Adrenal gland (tissue), 12 donors: ENCODE results near the gene COPG2. TPM values are rescaled to one million over a fixed set of nuclear protein-coding genes. Genes with fewer than 3 reads are reported as not detected.

ENCODE experiments used
- DNase-seq, 7 donors: peaks; one replicate each; pipeline ENCODE4 v3.0.0-alpha.2; 2019 to 2020
- H3K27ac ChIP-seq, 5 donors: fragments of 200-600 bp; sonication (generic) in 4 of 5; 1 replicate in 3 of 5; 2 replicates in 2 of 5; pipeline versions ENCODE4 v1.5.1 to v1.8.0; 2016 to 2020; ENCODE audit warnings: mild to moderate bottlenecking in 1 of 5
- H3K27me3 ChIP-seq: fragments of 200-600 bp; 2 replicates; pipeline ENCODE4 v1.8.0; 2021
- H3K36me3 ChIP-seq, 2 donors: fragments of 200-600 bp; replicated peaks in 1 of 2; 1 replicate in 1 of 2; 2 replicates in 1 of 2; pipeline versions ENCODE4 v1.5.1 to v1.8.0; 2018 to 2022
- H3K4me1 ChIP-seq, 2 donors: fragments of 200-600 bp; replicated peaks in 1 of 2; 1 replicate in 1 of 2; 2 replicates in 1 of 2; pipeline versions ENCODE4 v1.5.1 to v1.8.0; 2018 to 2021
- H3K4me3 ChIP-seq, 4 donors: fragments of 200-600 bp; sonication (generic) in 3 of 4; one replicate each; pipeline ENCODE4 v1.5.1; 2016 to 2018
- H3K9me3 ChIP-seq, 3 donors: fragments of 200-600 bp; sonication (generic) in 1 of 3; replicated peaks in 1 of 3; 1 replicate in 2 of 3; 2 replicates in 1 of 3; pipeline versions ENCODE4 v1.5.1 to v1.8.0; 2016 to 2021
- CTCF ChIP-seq, 6 experiments: fragments of 450-650 bp in 4 of 6; fragments of 200-600 bp in 2 of 6; sonication (generic) in 1 of 6; IDR thresholded peaks; 1 replicate in 5 of 6; 2 replicates in 1 of 6; pipeline versions ENCODE4 v1.5.1 to v1.8.0; 2016 to 2021; ENCODE audit warnings: antibody characterized with exemption in 6 of 6, mild to moderate bottlenecking in 2 of 6, moderate library complexity in 1 of 6
- POLR2A ChIP-seq, 2 donors: fragments of 450-650 bp; IDR thresholded peaks; one replicate each; pipeline ENCODE4 v1.6.1; 2017; ENCODE audit warnings: antibody characterized with exemption in 2 of 2, mild to moderate bottlenecking in 2 of 2, moderate library complexity in 1 of 2
- WGBS, 4 donors: extraction: QIAGEN DNeasy Blood & Tissue Kit in 2 of 4; methylation state at CpG; one replicate each; pipeline versions ENCODE4 v1.1.5 to v1.1.7; 2013 to 2017; 5-methylcytosine and 5-hydroxymethylcytosine counted together
- intact Hi-C, 2 donors: fragments of 100-400 bp; cut with DNase I; formaldehyde crosslinking; loops; one replicate each; pipeline versions ENCODE4 v1.14.1 to v1.15.0; 2022 to 2023
- polyA plus RNA-seq, 3 donors: library from polyadenylated mRNA; stranded (reverse); fragments of 200-250 nt in 2 of 3; fragments of 350-450 nt in 1 of 3; fragmentation: Illumina TruSeq in 1 of 3; extraction: RNeasy Lipid Tissue Mini Kit (QIAGEN cat#74804) in 1 of 3; gene quantifications; one replicate each; pipeline ENCODE4 v1.2.3, GENCODE V29; 2013 to 2014
- total RNA-seq, 9 donors: library from RNA; depleted of rRNA in 4 of 9; stranded (reverse); fragments of >200 nt in 4 of 9; fragments of 120-200 nt in 1 of 9; fragmentation: NEBNext Ultra II Directional in 1 of 9; extraction: Animal tissue kit (Norgen Biotek cat#: 25700) in 1 of 9; gene quantifications; one replicate each; pipeline versions ENCODE4 v1.1.0 to v1.2.4, GENCODE V29; 2013 to 2023
- donor health status: healthy with polysubstance abuse.
- donor health status: Bipolar disorder and iron deficiency.
- donor health status: DM: yes; HTN: yes; CAD: no.
- donor health status: DM: no; HTN: no; CAD: no.
- donor health status: DM: no; HTN: no; CAD: no.
- donor health status: DM: yes; HTN: yes; CAD: no.

The COPG2 gene
- total and polyA plus RNA-seq, 12 donors = 12.2 to 73.1 (median 37.9) TPM

DNA sequence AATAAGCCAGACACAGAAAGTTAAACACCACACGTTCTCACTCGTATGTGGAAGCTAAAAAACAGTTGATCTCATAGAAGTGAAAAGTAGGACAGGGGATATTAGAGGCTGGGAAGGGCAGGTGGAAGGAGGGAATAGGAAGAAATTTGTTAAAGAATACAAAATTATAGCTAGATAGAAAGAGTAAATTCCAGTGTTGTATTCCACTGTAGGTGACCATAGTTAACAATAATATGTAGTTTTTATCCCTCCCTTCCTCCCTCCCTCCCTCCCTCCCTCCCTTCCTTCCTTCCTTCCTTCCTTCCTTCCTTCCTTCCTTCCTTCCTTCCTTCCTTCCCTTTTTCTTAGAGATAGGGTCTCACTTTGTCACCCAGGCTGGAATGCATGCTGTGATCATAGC lies 196.6 kb downstream of the COPG2 start:
- intact Hi-C loops = no loop called here
- no peak overlapping the region for H3K4me3 ChIP-seq
- no peaks in the 10 kb centered on the region for H3K27me3 ChIP-seq
- 83 to 98% (median 91%) methylated on average over 2 of the region's 2 CpGs for WGBS, 4 donors
- no peaks in the 10 kb centered on the region for H3K36me3 ChIP-seq
- DNase-seq = no peak
- no peaks in the 10 kb centered on the region for H3K9me3 ChIP-seq
- TF ChIP-seq CTCF (IDR thresholded peaks at IDR 0.05) (no peak), POLR2A (IDR thresholded peaks at IDR 0.05) (no peak)
- no peak overlapping the region for H3K27ac ChIP-seq
- H3K4me1 ChIP-seq = no peaks in the 10 kb centered on the region

DNA sequence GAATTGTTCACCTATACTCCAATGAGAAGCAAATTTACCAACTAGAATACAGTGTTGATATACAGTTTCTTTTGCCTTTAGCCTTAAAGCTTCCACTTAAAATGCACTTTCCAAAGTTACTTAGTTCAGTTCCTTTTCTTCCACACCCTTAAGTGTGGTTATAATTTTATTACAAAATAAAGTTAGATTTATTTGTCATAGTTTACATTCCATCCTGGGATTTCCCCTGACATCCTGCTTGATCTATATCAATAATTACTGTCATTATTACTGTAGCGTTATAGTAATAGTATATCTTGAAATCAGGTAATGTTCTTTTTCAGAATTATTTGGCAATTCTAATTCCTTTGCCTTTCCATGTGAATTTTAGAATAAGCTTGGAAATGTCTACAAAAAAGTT lies 199.9 kb downstream of the COPG2 start:
- 88 to 99% (median 94%) methylated on average over 1 of the region's 1 CpG for WGBS, 4 donors
- DNase-seq = no peak
- TF ChIP-seq POLR2A (IDR thresholded peaks at IDR 0.05) (no peak), CTCF (IDR thresholded peaks at IDR 0.05) (no peak)
- Histone ChIP-seq H3K4me1 (no peaks in the 10 kb centered on the region), H3K36me3 (no peaks in the 10 kb centered on the region), H3K9me3 (no peaks in the 10 kb centered on the region), H3K27me3 (no peaks in the 10 kb centered on the region), H3K4me3 (no peak overlapping the region), H3K27ac (no peak overlapping the region)
- intact Hi-C loops = no loop called here

- intact Hi-C loops = no loop called here
- no peak overlapping the region for H3K27ac ChIP-seq
- H3K9me3 ChIP-seq = peaks cover 0 to 12% (median 0%) of the 10 kb centered on the region in 3 donors
- TF ChIP-seq POLR2A (IDR thresholded peaks at IDR 0.05) (no peak), CTCF (IDR thresholded peaks at IDR 0.05) (no peak)
- no peak for DNase-seq
- 70 to 83% (median 75%) methylated on average over 4 of the region's 4 CpGs for whole genome bisulfite sequencing, 4 donors
- H3K4me1 ChIP-seq = no peaks in the 10 kb centered on the region
- H3K4me3 ChIP-seq = no peak overlapping the region
- H3K36me3 ChIP-seq = no peaks in the 10 kb centered on the region
- H3K27me3 ChIP-seq = no peaks in the 10 kb centered on the region
Measured at GRCh38 chr7:130463553-130464434, 204.8 kb downstream of the COPG2 start.

GRCh38 chr7:130461272-130461671 lies 207.3 kb downstream of the COPG2 start:
- no peaks in the 10 kb centered on the region for H3K27me3 ChIP-seq
- WGBS, 4 donors = 38 to 73% (median 50%) methylated on average over 2 of the region's 2 CpGs
- H3K27ac ChIP-seq = no peak overlapping the region
- H3K36me3 ChIP-seq = no peaks in the 10 kb centered on the region
- H3K4me3 ChIP-seq = no peak overlapping the region
- H3K9me3 ChIP-seq = peaks cover 0 to 14% (median 0%) of the 10 kb centered on the region in 3 donors
- no peaks in the 10 kb centered on the region for H3K4me1 ChIP-seq
- TF ChIP-seq POLR2A (IDR thresholded peaks at IDR 0.05) (no peak), CTCF (IDR thresholded peaks at IDR 0.05) (no peak)
- no peak for DNase-seq
- intact Hi-C loops = no loop called here
